Measurements from ENCODE around the gene CACNB2. TPM values are rescaled to one million over a fixed set of nuclear protein-coding genes. Genes with fewer than 3 reads are reported as not detected.

Gene CACNB2
- total and polyA plus RNA-seq, 2 donors (not counting 3 experiments of a cell fraction or from before 2014, with no cell fraction given): not detected

DNA sequence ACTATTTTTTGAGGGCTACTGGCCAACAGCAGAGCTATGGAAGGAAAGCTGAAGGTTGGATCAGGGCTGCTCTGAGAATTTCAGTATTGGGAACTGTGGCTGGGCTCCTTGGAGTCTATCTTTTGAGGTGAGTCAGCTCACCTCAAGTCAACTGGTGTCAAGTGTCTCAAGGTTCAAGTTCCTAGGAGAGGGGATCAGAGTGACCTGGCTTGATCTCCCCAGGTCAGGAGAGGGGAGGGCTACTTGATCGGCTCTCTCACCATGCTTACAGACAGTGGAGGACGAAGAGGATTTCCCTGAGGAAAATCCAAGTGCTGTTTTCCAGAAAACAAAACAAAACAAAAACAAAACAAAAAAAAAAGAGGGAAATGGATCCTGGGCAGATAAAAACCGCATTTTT, 132.8 kb downstream of the CACNB2 start:
- no peaks in the 10 kb centered on the region for H3K27me3 ChIP-seq (ENCODE audit: control insufficient read depth in 2 of 2, insufficient read depth in 2 of 2, low read length in 2 of 2)
- intact Hi-C loops (cut with micrococcal nuclease): no loop called here
- H3K9me1 ChIP-seq (replicated peaks; ENCODE audit: control insufficient read depth, extremely low read depth, insufficient read depth, low read length): no peaks in the 10 kb centered on the region
- dilution Hi-C loops (cut with MboI; ENCODE audit: extremely low pct_ligation_motif_present, low sequenced_read_pairs): no loop called here
- POLR2A ChIA-PET: no interaction called here
- H3K9ac ChIP-seq (replicated peaks; ENCODE audit: extremely low read depth, insufficient read depth, low read length): no peak overlapping the region
- no peaks in the 10 kb centered on the region for H3K4me1 ChIP-seq (ENCODE audit: control insufficient read depth, extremely low read depth, insufficient read depth, low read length)
- H3K27ac ChIP-seq (ENCODE audit: insufficient read depth, low read depth, low read length): no peak overlapping the region
- no peaks in the 10 kb centered on the region for H3K9me3 ChIP-seq (replicated peaks; ENCODE audit: control insufficient read depth, insufficient read depth, low read length)
- H3K36me3 ChIP-seq (ENCODE audit: control insufficient read depth in 2 of 2, extremely low read depth in 1 of 2, insufficient read depth in 2 of 2, low read length in 2 of 2): no peaks in the 10 kb centered on the region
- H3K4me3 ChIP-seq (replicated peaks in 1 of 3; ENCODE audit: insufficient read depth in 1 of 3, low read depth in 1 of 3, low read length in 3 of 3): no peak overlapping the region
- no TSS peak for BruUV-seq (replicated peaks)
- H3K79me2 ChIP-seq (ENCODE audit: control insufficient read depth, insufficient read depth, low read length): no peaks in the 10 kb centered on the region
- H2AFZ ChIP-seq (ENCODE audit: low read depth, low read length): no peak overlapping the region
- no peak for FAIRE-seq
- H4K20me1 ChIP-seq (replicated peaks; ENCODE audit: control insufficient read depth, extremely low read depth, insufficient read depth, low read length): no peaks in the 10 kb centered on the region
- TF ChIP-seq, protein P1, sequence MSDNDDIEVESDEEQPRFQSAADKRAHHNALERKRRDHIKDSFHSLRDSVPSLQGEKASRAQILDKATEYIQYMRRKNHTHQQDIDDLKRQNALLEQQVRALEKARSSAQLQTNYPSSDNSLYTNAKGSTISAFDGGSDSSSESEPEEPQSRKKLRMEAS (IDR thresholded peaks at IDR 0.05; ENCODE audit: insufficient read depth, insufficient read length): no peak
- TF ChIP-seq GATA2 (IDR thresholded peaks at IDR 0.05; ENCODE audit: insufficient read depth, insufficient read length, low read depth, low read length): no peak
- no peak for TF ChIP-seq POLR2A (IDR thresholded peaks at IDR 0.05; ENCODE audit: low read depth, low read length)
- TF ChIP-seq EZH2 (IDR thresholded peaks at IDR 0.05; ENCODE audit: borderline replicate concordance, low read depth, low read length, severe bottlenecking): no peak
- no peak overlapping the region for H3K4me2 ChIP-seq (ENCODE audit: insufficient read depth, low read length)
- DNase-seq (ENCODE audit: low read depth, low spot score): no peak
- CTCF ChIA-PET: no interaction called here

DNA sequence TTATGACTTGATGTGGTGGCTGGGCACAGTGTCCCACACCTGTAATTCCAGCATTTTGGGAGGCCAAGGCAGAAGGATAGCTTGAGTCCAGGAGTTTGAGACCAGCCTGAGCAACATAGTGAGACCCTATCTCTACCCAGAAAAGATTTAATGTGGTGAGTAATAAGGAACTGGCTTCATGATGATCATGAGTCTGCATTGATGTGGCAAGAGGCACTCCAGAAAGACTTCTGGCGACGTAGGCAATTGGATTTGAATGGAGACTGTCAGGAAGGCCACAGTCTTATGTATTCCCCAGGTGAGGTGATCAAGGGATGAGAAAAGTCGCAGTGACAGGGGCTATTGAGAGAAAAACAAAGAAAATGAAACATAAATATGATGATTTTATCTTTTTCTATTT, 138.0 kb downstream of the CACNB2 start:
- H4K20me1 ChIP-seq (replicated peaks; ENCODE audit: control insufficient read depth, extremely low read depth, insufficient read depth, low read length): no peaks in the 10 kb centered on the region
- no peak overlapping the region for H3K27ac ChIP-seq (ENCODE audit: insufficient read depth, low read depth, low read length)
- H3K4me2 ChIP-seq (ENCODE audit: insufficient read depth, low read length): no peak overlapping the region
- no peaks in the 10 kb centered on the region for H3K9me3 ChIP-seq (replicated peaks; ENCODE audit: control insufficient read depth, insufficient read depth, low read length)
- ChIA-PET POLR2A (no interaction called here), CTCF (no interaction called here)
- no peak for TF ChIP-seq FOS (IDR thresholded peaks at IDR 0.05; ENCODE audit: borderline replicate concordance, insufficient read depth, low read length)
- TF ChIP-seq, protein P1 (IDR thresholded peaks at IDR 0.05; ENCODE audit: insufficient read depth, insufficient read length): no peak
- TF ChIP-seq MYC (IDR thresholded peaks at IDR 0.05; ENCODE audit: low read depth, low read length): no peak
- TF ChIP-seq JUN (IDR thresholded peaks at IDR 0.05; ENCODE audit: borderline replicate concordance, insufficient read depth, insufficient read length, low read depth): no peak
- TF ChIP-seq GATA2 (IDR thresholded peaks at IDR 0.05; ENCODE audit: insufficient read depth, insufficient read length, low read depth, low read length): no peak
- no peak for TF ChIP-seq EZH2 (IDR thresholded peaks at IDR 0.05; ENCODE audit: borderline replicate concordance, low read depth, low read length, severe bottlenecking)
- TF ChIP-seq POLR2A (IDR thresholded peaks at IDR 0.05; ENCODE audit: low read depth, low read length): no peak
- no peak for TF ChIP-seq POLR2AphosphoS5 (IDR thresholded peaks at IDR 0.05; ENCODE audit: insufficient read depth, low read depth, low read length)
- TF ChIP-seq, protein P2, sequence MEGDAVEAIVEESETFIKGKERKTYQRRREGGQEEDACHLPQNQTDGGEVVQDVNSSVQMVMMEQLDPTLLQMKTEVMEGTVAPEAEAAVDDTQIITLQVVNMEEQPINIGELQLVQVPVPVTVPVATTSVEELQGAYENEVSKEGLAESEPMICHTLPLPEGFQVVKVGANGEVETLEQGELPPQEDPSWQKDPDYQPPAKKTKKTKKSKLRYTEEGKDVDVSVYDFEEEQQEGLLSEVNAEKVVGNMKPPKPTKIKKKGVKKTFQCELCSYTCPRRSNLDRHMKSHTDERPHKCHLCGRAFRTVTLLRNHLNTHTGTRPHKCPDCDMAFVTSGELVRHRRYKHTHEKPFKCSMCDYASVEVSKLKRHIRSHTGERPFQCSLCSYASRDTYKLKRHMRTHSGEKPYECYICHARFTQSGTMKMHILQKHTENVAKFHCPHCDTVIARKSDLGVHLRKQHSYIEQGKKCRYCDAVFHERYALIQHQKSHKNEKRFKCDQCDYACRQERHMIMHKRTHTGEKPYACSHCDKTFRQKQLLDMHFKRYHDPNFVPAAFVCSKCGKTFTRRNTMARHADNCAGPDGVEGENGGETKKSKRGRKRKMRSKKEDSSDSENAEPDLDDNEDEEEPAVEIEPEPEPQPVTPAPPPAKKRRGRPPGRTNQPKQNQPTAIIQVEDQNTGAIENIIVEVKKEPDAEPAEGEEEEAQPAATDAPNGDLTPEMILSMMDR (IDR thresholded peaks at IDR 0.05; ENCODE audit: extremely low read depth in 1 of 2, insufficient read depth in 1 of 2, low read depth in 1 of 2, low read length in 2 of 2): no peak
- H3K27me3 ChIP-seq (ENCODE audit: control insufficient read depth in 2 of 2, insufficient read depth in 2 of 2, low read length in 2 of 2): no peaks in the 10 kb centered on the region
- no peaks in the 10 kb centered on the region for H3K36me3 ChIP-seq (ENCODE audit: control insufficient read depth in 2 of 2, extremely low read depth in 1 of 2, insufficient read depth in 2 of 2, low read length in 2 of 2)
- no peaks in the 10 kb centered on the region for H3K4me1 ChIP-seq (ENCODE audit: control insufficient read depth, extremely low read depth, insufficient read depth, low read length)
- no peaks in the 10 kb centered on the region for H3K79me2 ChIP-seq (ENCODE audit: control insufficient read depth, insufficient read depth, low read length)
- DNase-seq (ENCODE audit: low read depth, low spot score): no peak
- no peak for FAIRE-seq
- no peak overlapping the region for H3K9ac ChIP-seq (replicated peaks; ENCODE audit: extremely low read depth, insufficient read depth, low read length)
- H3K9me1 ChIP-seq (replicated peaks; ENCODE audit: control insufficient read depth, extremely low read depth, insufficient read depth, low read length): no peaks in the 10 kb centered on the region
- dilution Hi-C loops (cut with MboI; ENCODE audit: extremely low pct_ligation_motif_present, low sequenced_read_pairs) (no loop called here), intact Hi-C loops (cut with micrococcal nuclease) (no loop called here)
- no peak overlapping the region for H3K4me3 ChIP-seq (replicated peaks in 1 of 3; ENCODE audit: insufficient read depth in 1 of 3, low read depth in 1 of 3, low read length in 3 of 3)
- no TSS peak for BruUV-seq (replicated peaks)
- no peak overlapping the region for H2AFZ ChIP-seq (ENCODE audit: low read depth, low read length)

All from endothelial cell of umbilical vein (primary cell).